CD8-positive, alpha-beta memory T cell (primary cell): ENCODE data around the gene PRKAR1B. TPM values are rescaled to one million over a fixed set of nuclear protein-coding genes. Genes with fewer than 3 reads are reported as not detected.

ENCODE experiments used
- CTCF ChIA-PET: fragments of 350-600 bp; sonication (Branson Sonifier 250); formaldehyde crosslinking; loops from one replicate; lab custom pipeline; 2021; ENCODE audit warnings: antibody characterized with exemption; lab: Charles Lee
- POLR2A ChIA-PET: fragments of 350-600 bp; sonication (Branson Sonifier 250); formaldehyde crosslinking; loops from one replicate; lab custom pipeline; 2021; ENCODE audit warnings: antibody characterized with exemption; lab: Charles Lee
- DNase-seq, 5 donors: peaks; one replicate each; pipeline versions ENCODE4 v3.0.0 to v3.0.0-alpha.2; 2020 to 2022; ENCODE audit warnings: mixed read lengths in 1 of 5
- H3K27ac ChIP-seq: one replicate; pipeline ENCODE4 v1.7.0; 2013; ENCODE audit warnings: low read depth, mild to moderate bottlenecking, low read length, moderate library complexity
- H3K27me3 ChIP-seq: 2 replicates; pipeline ENCODE4 v1.7.0; 2013; ENCODE audit warnings: low read length, mild to moderate bottlenecking; ENCODE audit not compliant: insufficient read depth, poor library complexity, severe bottlenecking
- H3K36me3 ChIP-seq: 2 replicates; pipeline ENCODE4 v1.7.0; 2013; ENCODE audit warnings: mild to moderate bottlenecking, low read length, moderate library complexity; ENCODE audit not compliant: insufficient read depth
- H3K4me1 ChIP-seq: 2 replicates; pipeline ENCODE4 v1.7.0; 2013; ENCODE audit warnings: mild to moderate bottlenecking, low read length, moderate library complexity; ENCODE audit not compliant: insufficient read depth
- H3K4me3 ChIP-seq: 2 replicates; pipeline ENCODE4 v1.7.0; 2013; ENCODE audit warnings: mild to moderate bottlenecking, low read length
- H3K9me3 ChIP-seq: 2 replicates; pipeline ENCODE4 v1.7.0; 2013; ENCODE audit warnings: mild to moderate bottlenecking, low read length
- H3K27ac Mint-ChIP-seq, 8 donors: one replicate each; pipeline ENCODE4 v1.8.0; 2020 to 2021; ENCODE audit warnings: mixed read lengths in 8 of 8, mild to moderate bottlenecking in 6 of 8, inconsistent platforms in 3 of 8, moderate library complexity in 3 of 8
- H3K27me3 Mint-ChIP-seq, 2 donors: one replicate each; pipeline ENCODE4 v1.8.0; 2020 to 2021; ENCODE audit warnings: mixed read lengths in 2 of 2, mild to moderate bottlenecking in 1 of 2, moderate library complexity in 1 of 2
- H3K36me3 Mint-ChIP-seq, 3 donors: one replicate each; pipeline ENCODE4 v1.8.0; 2020 to 2021; ENCODE audit warnings: mixed read lengths in 3 of 3, inconsistent platforms in 1 of 3, mild to moderate bottlenecking in 1 of 3
- H3K4me1 Mint-ChIP-seq, 3 donors: one replicate each; pipeline ENCODE4 v1.8.0; 2020 to 2021; ENCODE audit warnings: mixed read lengths in 3 of 3, inconsistent platforms in 1 of 3, mild to moderate bottlenecking in 1 of 3
- H3K4me3 Mint-ChIP-seq, 7 donors: one replicate each; pipeline ENCODE4 v1.8.0; 2020 to 2021; ENCODE audit warnings: mixed read lengths in 7 of 7, mild to moderate bottlenecking in 6 of 7, moderate library complexity in 4 of 7, inconsistent platforms in 2 of 7
- H3K9me3 Mint-ChIP-seq, 5 donors: one replicate each; pipeline ENCODE4 v1.8.0; 2020 to 2022; ENCODE audit warnings: mixed read lengths in 5 of 5, mild to moderate bottlenecking in 3 of 5, moderate library complexity in 2 of 5, inconsistent platforms in 1 of 5
- polyA plus RNA-seq: library from polyadenylated mRNA; unstranded; fragments of 300-500 nt; fragmentation: Illumina TruSeq; gene quantifications from one replicate; pipeline ENCODE4 v1.2.3, GENCODE V29; 2021
- total RNA-seq, 2 experiments: library from RNA; stranded (reverse); gene quantifications; one replicate each; pipeline ENCODE4 v1.2.3, GENCODE V29; 2021

The PRKAR1B gene
- total and polyA plus RNA-seq, 3 experiments from 2014 or later: 8.1 to 32.4 (median 28.3) TPM

- Mint-ChIP-seq H3K4me3 (peak overlapping the region in 1 of 7 donors; percentile 27), H3K9me3 (no peaks in the 10 kb centered on the region), H3K4me1 (peaks cover 11 to 21% (median 17%) of the 10 kb centered on the region in 3 donors), H3K27me3 (peaks cover 15 to 35% of the 10 kb centered on the region in 2 donors), H3K27ac (no peak overlapping the region), H3K36me3 (no peaks in the 10 kb centered on the region)
- DNase-seq: no peak
- Histone ChIP-seq H3K36me3 (no peaks in the 10 kb centered on the region), H3K9me3 (no peaks in the 10 kb centered on the region), H3K27ac (no peak overlapping the region), H3K4me3 (no peak overlapping the region), H3K4me1 (peaks cover 5% of the 10 kb centered on the region), H3K27me3 (peaks cover 11% of the 10 kb centered on the region)
- ChIA-PET CTCF (no interaction called here), POLR2A (interaction anchor here (0.6 kb wide), 1 partner anchor 161 kb away, joined by 3 read pairs; no protein-coding TSS in a partner anchor)
Measured at GRCh38 chr7:515628-516027, 211.5 kb downstream of the PRKAR1B start.

- CTCF ChIA-PET: no interaction called here
- no peaks in the 10 kb centered on the region for H3K9me3 ChIP-seq
- Mint-ChIP-seq H3K9me3 (no peaks in the 10 kb centered on the region), H3K36me3 (no peaks in the 10 kb centered on the region), H3K4me1 (peaks cover 11 to 21% (median 17%) of the 10 kb centered on the region in 3 donors), H3K27ac (no peak overlapping the region), H3K4me3 (peak overlapping the region in 4 of 7 donors; percentile 15 to 74 (median 23)), H3K27me3 (peaks cover 15 to 35% of the 10 kb centered on the region in 2 donors)
- no peaks in the 10 kb centered on the region for H3K36me3 ChIP-seq
- H3K4me3 ChIP-seq: no peak overlapping the region
- no peak overlapping the region for H3K27ac ChIP-seq
- H3K27me3 ChIP-seq: peaks cover 8% of the 10 kb centered on the region
- POLR2A ChIA-PET: interaction anchor here (0.6 kb wide), 1 partner anchor 160 kb away, joined by 3 read pairs; no protein-coding TSS in a partner anchor
- no peak for DNase-seq
- H3K4me1 ChIP-seq: peaks cover 5% of the 10 kb centered on the region
Measured at GRCh38 chr7:514651-515598, 212.2 kb downstream of the PRKAR1B start.

GRCh38 chr7:514242-514641 is 212.8 kb downstream of the PRKAR1B start:
- Mint-ChIP-seq H3K4me1 (peaks cover 11 to 21% (median 17%) of the 10 kb centered on the region in 3 donors), H3K27ac (no peak overlapping the region), H3K27me3 (peaks cover 15 to 35% of the 10 kb centered on the region in 2 donors), H3K4me3 (peak overlapping the region in 1 of 7 donors; percentile 59), H3K36me3 (no peaks in the 10 kb centered on the region), H3K9me3 (no peaks in the 10 kb centered on the region)
- ChIA-PET POLR2A (no interaction called here), CTCF (no interaction called here)
- H3K36me3 ChIP-seq: no peaks in the 10 kb centered on the region
- H3K27ac ChIP-seq: no peak overlapping the region
- no peak overlapping the region for H3K4me3 ChIP-seq
- H3K27me3 ChIP-seq: peaks cover 8% of the 10 kb centered on the region
- DNase-seq: no peak
- H3K4me1 ChIP-seq: peaks cover 5% of the 10 kb centered on the region
- H3K9me3 ChIP-seq: no peaks in the 10 kb centered on the region

DNA sequence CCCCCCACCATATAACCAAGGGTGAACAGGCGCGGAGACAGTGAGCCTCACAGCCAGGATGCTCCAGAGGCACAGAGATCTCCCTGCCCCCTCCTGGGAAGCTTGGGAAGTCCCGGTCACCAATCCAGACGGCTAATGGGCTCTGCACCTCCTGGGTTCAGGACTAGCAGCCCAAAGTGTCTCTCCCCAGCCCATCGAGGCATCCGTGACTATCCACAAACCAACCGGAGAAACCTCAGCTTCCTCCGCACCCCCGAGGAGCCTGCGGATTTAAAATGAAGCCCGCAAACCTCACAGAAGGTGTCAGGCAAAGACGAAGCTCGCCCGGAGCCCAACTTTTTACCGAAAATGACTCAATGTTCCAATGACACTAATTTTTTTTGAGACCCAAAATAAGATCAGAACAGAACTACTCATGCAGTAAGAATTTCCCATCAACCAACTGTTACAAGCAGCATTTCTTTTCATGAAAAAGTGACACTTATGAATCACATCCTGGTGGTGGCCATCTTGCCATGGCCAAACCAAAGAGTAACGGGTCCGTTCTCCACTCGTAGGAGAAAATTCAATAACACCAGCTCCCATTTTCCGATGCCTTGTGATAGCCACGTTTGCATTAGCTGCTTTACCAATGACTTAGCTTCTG is 213.4 kb downstream of the PRKAR1B start:
- H3K27ac ChIP-seq: no peak overlapping the region
- no peaks in the 10 kb centered on the region for H3K9me3 ChIP-seq
- H3K4me1 Mint-ChIP-seq: peaks cover 11 to 20% (median 17%) of the 10 kb centered on the region in 3 donors
- H3K36me3 ChIP-seq: no peaks in the 10 kb centered on the region
- peaks cover 8% of the 10 kb centered on the region for H3K27me3 ChIP-seq
- DNase-seq: no peak
- ChIA-PET POLR2A (interaction anchor here (0.6 kb wide), 1 partner anchor 18 kb away, joined by 4 read pairs; no protein-coding TSS in a partner anchor), CTCF (no interaction called here)
- no peak overlapping the region for H3K27ac Mint-ChIP-seq
- peak overlapping the region in 3 of 7 donors; percentile 8 to 66 (median 59) for H3K4me3 Mint-ChIP-seq
- peaks cover 5% of the 10 kb centered on the region for H3K4me1 ChIP-seq
- no peak overlapping the region for H3K4me3 ChIP-seq
- no peaks in the 10 kb centered on the region for H3K36me3 Mint-ChIP-seq
- H3K9me3 Mint-ChIP-seq: no peaks in the 10 kb centered on the region
- H3K27me3 Mint-ChIP-seq: peaks cover 15 to 34% of the 10 kb centered on the region in 2 donors

DNA sequence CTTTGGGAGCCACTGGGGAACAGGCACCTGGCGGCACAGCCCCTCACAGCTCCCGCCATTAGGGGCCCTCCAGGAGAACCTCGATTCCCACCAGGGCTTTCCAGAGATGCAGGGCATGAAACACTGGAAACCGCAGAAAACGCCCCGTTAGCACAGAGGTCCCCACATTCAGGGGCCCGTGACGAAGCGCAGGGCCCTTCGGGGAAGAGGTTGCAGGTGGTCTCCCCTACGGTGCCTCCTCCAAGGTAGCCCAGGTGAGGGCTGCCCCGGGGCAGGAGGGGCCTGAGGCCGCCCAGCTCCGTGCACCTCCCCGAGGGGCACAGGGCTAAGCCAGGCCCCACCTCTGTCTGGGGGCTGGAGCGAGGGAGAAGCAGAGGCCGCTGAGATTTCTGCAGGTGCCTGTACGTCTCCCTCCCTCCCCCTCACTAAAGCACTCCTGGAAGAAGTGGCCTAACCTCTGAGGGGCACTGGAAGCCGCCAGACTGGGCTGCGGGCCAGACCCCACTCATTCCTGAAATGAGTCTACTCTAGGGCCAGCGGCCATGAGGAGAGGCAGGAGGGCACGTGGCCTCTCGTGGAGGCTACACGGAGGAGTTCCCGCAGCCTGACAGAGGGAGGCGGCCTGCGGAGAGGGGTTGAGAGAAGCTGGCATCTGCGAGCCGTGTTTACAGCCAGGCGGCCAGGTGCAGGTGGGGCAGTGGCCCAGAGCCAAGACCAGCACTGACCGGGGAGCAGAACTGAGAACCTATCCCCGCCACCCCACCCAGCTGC is 214.4 kb downstream of the PRKAR1B start:
- Histone ChIP-seq H3K27me3 (peaks cover 6% of the 10 kb centered on the region), H3K4me3 (no peak overlapping the region), H3K4me1 (peaks cover 1% of the 10 kb centered on the region), H3K36me3 (no peaks in the 10 kb centered on the region), H3K27ac (no peak overlapping the region), H3K9me3 (no peaks in the 10 kb centered on the region)
- ChIA-PET CTCF (no interaction called here), POLR2A (no interaction called here)
- DNase-seq: no peak
- Mint-ChIP-seq H3K4me1 (peaks cover 7 to 13% (median 11%) of the 10 kb centered on the region in 3 donors), H3K36me3 (no peaks in the 10 kb centered on the region), H3K27me3 (peaks cover 11 to 28% of the 10 kb centered on the region in 2 donors), H3K4me3 (no peak overlapping the region), H3K27ac (no peak overlapping the region), H3K9me3 (no peaks in the 10 kb centered on the region)

DNA sequence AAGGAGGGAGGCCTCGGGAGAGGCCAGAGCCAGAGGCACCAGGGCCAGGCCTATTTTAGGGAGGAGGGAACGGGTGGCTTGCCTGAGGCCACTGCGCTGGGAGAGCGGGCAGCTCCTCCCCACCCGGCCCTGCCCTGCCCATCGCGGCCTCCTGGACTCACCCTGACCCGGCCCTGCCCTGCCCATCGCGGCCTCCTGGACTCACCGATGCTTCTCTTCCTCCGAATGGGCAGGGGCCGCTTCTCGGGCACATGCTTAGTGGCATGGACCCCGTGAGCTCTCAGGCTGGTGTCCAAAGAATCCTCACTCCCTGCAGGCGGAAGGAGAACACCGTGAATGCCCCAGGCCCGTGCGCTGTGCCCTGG is 215.0 kb downstream of the PRKAR1B start:
- no peaks in the 10 kb centered on the region for H3K4me1 ChIP-seq
- no peak overlapping the region for H3K27ac ChIP-seq
- no peaks in the 10 kb centered on the region for H3K36me3 Mint-ChIP-seq
- CTCF ChIA-PET: no interaction called here
- peaks cover 5 to 10% (median 9%) of the 10 kb centered on the region in 3 donors for H3K4me1 Mint-ChIP-seq
- no peaks in the 10 kb centered on the region for H3K36me3 ChIP-seq
- H3K9me3 Mint-ChIP-seq: no peaks in the 10 kb centered on the region
- no peak overlapping the region for H3K4me3 ChIP-seq
- no peak for DNase-seq
- H3K27ac Mint-ChIP-seq: no peak overlapping the region
- H3K27me3 ChIP-seq: peaks cover 3% of the 10 kb centered on the region
- H3K9me3 ChIP-seq: no peaks in the 10 kb centered on the region
- POLR2A ChIA-PET: no interaction called here
- H3K27me3 Mint-ChIP-seq: peaks cover 10 to 26% of the 10 kb centered on the region in 2 donors
- no peak overlapping the region for H3K4me3 Mint-ChIP-seq

- no peak for DNase-seq
- peaks cover 3% of the 10 kb centered on the region for H3K27me3 ChIP-seq
- no peak overlapping the region for H3K4me3 ChIP-seq
- Mint-ChIP-seq H3K27me3 (peaks cover 10 to 26% of the 10 kb centered on the region in 2 donors), H3K27ac (no peak overlapping the region), H3K36me3 (no peaks in the 10 kb centered on the region), H3K4me1 (peaks cover 5 to 10% (median 9%) of the 10 kb centered on the region in 3 donors), H3K4me3 (no peak overlapping the region), H3K9me3 (no peaks in the 10 kb centered on the region)
- no peaks in the 10 kb centered on the region for H3K36me3 ChIP-seq
- ChIA-PET POLR2A (no interaction called here), CTCF (no interaction called here)
- H3K9me3 ChIP-seq: no peaks in the 10 kb centered on the region
- H3K4me1 ChIP-seq: no peaks in the 10 kb centered on the region
- no peak overlapping the region for H3K27ac ChIP-seq
Measured at GRCh38 chr7:511476-512145, 215.5 kb downstream of the PRKAR1B start.
